Loucy (cell line): ENCODE data around the gene GNA12.

ENCODE experiments used
- H2AFZ ChIP-seq: fragments of 200-600 bp; sonication (generic); 2 replicates; pipeline ENCODE4 v1.6.0; 2016; ENCODE audit warnings: antibody characterized with exemption, mild to moderate bottlenecking, low read length, moderate library complexity
- H3F3A ChIP-seq: fragments of 200-600 bp; 2 replicates; pipeline ENCODE4 v1.6.0; 2016; ENCODE audit warnings: antibody characterized with exemption, low read depth, mild to moderate bottlenecking
- H3K27me3 ChIP-seq: fragments of 200-600 bp; sonication (generic); 2 replicates; pipeline ENCODE4 v1.6.1; 2014; ENCODE audit warnings: low read length, mild to moderate bottlenecking; ENCODE audit not compliant: insufficient read depth, poor library complexity, severe bottlenecking
- H3K36me3 ChIP-seq: fragments of 200-600 bp; sonication (generic); 2 replicates; pipeline ENCODE4 v1.6.1; 2016; ENCODE audit warnings: low read length; ENCODE audit not compliant: insufficient read depth
- H3K4me1 ChIP-seq: fragments of 200-600 bp; sonication (generic); 2 replicates; pipeline ENCODE4 v1.5.1; 2014; ENCODE audit warnings: low read length, mild to moderate bottlenecking; ENCODE audit not compliant: insufficient read depth, poor library complexity, severe bottlenecking
- H3K4me2 ChIP-seq: fragments of 200-600 bp; sonication (generic); 2 replicates; pipeline ENCODE4 v1.6.0; 2014; ENCODE audit warnings: antibody characterized with exemption, low read length, low read depth, mild to moderate bottlenecking; ENCODE audit not compliant: poor library complexity, severe bottlenecking
- H3K4me3 ChIP-seq: fragments of 200-600 bp; sonication (generic); 2 replicates; pipeline ENCODE4 v1.5.1; 2014; ENCODE audit warnings: low read length, mild to moderate bottlenecking, mixed read lengths; ENCODE audit not compliant: poor library complexity, severe bottlenecking
- H3K79me2 ChIP-seq: fragments of 200-600 bp; sonication (generic); 2 replicates; pipeline ENCODE4 v1.6.1; 2014; ENCODE audit warnings: low read length; ENCODE audit not compliant: insufficient read depth
- H3K9ac ChIP-seq: fragments of 200-600 bp; sonication (generic); 2 replicates; pipeline ENCODE4 v1.6.0; 2014; ENCODE audit warnings: mild to moderate bottlenecking, low read depth, low read length, moderate library complexity; ENCODE audit not compliant: poor library complexity, severe bottlenecking
- H3K9me2 ChIP-seq: fragments of 200-600 bp; sonication (generic); replicated peaks from 2 replicates; pipeline ENCODE4 v1.6.1; 2016; ENCODE audit warnings: low read depth, low read length, mixed read lengths
- H3K9me3 ChIP-seq: fragments of 200-600 bp; sonication (generic); 2 replicates; pipeline ENCODE4 v1.6.1; 2014; ENCODE audit warnings: mild to moderate bottlenecking, antibody characterized with exemption, low read length, low read depth; ENCODE audit not compliant: insufficient read depth
- H4K20me1 ChIP-seq: fragments of 200-600 bp; sonication (generic); 2 replicates; pipeline ENCODE4 v1.6.0; 2014; ENCODE audit warnings: antibody characterized with exemption, low read length, mild to moderate bottlenecking; ENCODE audit not compliant: insufficient read depth, poor library complexity, severe bottlenecking
- EZH2phosphoT487 ChIP-seq: fragments of 200-600 bp; IDR thresholded peaks from 2 replicates; pipeline ENCODE4 v1.6.1; 2018; ENCODE audit warnings: antibody characterized with exemption, mild to moderate bottlenecking, moderate library complexity, borderline replicate concordance
- TF ChIP-seq, protein P1 (sequence below): fragments of 200-600 bp; sonication (generic); conservative IDR thresholded peaks from 2 replicates; pipeline ENCODE4 v1.5.1; 2014; ENCODE audit warnings: mild to moderate bottlenecking, antibody characterized with exemption, low read length

GNA12 gene

DNA sequence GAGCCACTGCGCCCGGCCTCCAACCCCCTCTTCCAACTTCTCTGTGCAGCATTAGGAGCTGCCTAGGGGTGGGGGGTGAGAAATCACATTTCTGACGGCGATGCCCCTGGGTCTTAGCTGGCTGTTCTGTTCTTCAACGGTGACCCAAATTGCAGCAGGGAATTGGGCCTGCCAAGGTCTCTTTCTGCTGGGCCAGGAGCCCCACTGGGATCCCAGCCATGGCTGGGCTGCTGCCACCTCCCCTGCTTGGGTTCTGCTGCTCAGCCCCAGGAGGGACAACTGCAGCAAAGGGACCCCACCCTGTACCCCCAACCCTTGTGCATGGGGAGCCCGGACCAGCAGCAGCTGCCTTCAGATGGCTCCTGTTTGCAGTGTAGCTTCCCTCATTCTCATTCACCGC lies 43.7 kb upstream of the GNA12 start:
- no peaks in the 10 kb centered on the region for H3K9me2 ChIP-seq
- no peak overlapping the region for H3K9ac ChIP-seq
- TF ChIP-seq, protein P1, sequence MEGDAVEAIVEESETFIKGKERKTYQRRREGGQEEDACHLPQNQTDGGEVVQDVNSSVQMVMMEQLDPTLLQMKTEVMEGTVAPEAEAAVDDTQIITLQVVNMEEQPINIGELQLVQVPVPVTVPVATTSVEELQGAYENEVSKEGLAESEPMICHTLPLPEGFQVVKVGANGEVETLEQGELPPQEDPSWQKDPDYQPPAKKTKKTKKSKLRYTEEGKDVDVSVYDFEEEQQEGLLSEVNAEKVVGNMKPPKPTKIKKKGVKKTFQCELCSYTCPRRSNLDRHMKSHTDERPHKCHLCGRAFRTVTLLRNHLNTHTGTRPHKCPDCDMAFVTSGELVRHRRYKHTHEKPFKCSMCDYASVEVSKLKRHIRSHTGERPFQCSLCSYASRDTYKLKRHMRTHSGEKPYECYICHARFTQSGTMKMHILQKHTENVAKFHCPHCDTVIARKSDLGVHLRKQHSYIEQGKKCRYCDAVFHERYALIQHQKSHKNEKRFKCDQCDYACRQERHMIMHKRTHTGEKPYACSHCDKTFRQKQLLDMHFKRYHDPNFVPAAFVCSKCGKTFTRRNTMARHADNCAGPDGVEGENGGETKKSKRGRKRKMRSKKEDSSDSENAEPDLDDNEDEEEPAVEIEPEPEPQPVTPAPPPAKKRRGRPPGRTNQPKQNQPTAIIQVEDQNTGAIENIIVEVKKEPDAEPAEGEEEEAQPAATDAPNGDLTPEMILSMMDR = no peak
- TF ChIP-seq EZH2phosphoT487 = no peak
- H3K4me1 ChIP-seq = peaks cover 3% of the 10 kb centered on the region
- no peaks in the 10 kb centered on the region for H4K20me1 ChIP-seq
- no peaks in the 10 kb centered on the region for H3K79me2 ChIP-seq
- H3K36me3 ChIP-seq = no peaks in the 10 kb centered on the region
- H2AFZ ChIP-seq = no peak overlapping the region
- H3K9me3 ChIP-seq = no peaks in the 10 kb centered on the region
- H3K27me3 ChIP-seq = no peaks in the 10 kb centered on the region
- no peaks in the 10 kb centered on the region for H3F3A ChIP-seq
- H3K4me3 ChIP-seq = no peak overlapping the region
- H3K4me2 ChIP-seq = no peak overlapping the region

DNA sequence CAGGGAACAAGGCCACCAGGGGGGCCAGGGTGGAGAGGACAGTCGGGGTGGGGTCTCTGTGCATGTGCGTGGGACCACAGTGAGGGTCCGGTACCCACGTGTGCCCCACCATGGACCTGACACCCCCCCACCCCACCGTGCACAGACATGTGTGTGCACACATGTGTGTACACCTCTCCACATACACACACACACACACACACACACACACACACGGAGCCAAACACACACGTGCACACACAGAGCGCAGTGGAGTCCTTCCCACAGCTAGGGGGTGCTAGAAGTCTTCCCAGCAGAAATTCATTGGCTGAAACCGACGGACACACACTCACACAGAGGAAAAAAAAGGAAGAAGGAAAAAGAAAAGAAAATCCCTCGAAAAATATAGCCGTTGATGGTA lies 42.8 kb upstream of the GNA12 start:
- Histone ChIP-seq H3K79me2 (no peaks in the 10 kb centered on the region), H3K4me3 (no peak overlapping the region), H3K36me3 (no peaks in the 10 kb centered on the region), H3F3A (no peaks in the 10 kb centered on the region), H3K27me3 (no peaks in the 10 kb centered on the region), H3K4me2 (no peak overlapping the region), H3K9me3 (no peaks in the 10 kb centered on the region), H3K9ac (no peak overlapping the region), H3K9me2 (no peaks in the 10 kb centered on the region), H2AFZ (no peak overlapping the region; the same call in 1 of the 2 replicates), H4K20me1 (no peaks in the 10 kb centered on the region), H3K4me1 (peaks cover 8% of the 10 kb centered on the region)
- TF ChIP-seq, protein P1 = peak; percentile 98
- TF ChIP-seq EZH2phosphoT487 = no peak

DNA sequence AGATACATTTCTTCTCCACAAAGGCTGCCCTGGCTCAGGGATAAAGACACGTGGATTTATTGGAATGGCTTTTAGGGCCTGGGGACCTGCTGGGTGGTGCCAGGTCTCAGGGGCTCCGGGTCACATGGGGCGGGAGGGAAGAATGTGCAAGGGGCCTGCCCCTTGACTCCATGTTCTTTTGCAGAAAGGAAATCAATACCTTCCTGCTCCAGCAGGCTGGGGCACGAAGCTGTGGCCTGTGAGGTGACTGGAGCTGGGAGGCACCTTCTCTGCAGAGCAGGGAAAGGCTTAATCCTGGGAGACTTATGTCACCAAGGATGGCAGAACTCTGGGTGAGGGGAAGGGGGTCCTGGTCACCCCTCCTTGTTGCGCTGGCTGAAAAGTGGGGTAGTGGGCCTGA lies 42.3 kb upstream of the GNA12 start:
- Histone ChIP-seq H2AFZ (no peak overlapping the region; the same call in 1 of the 2 replicates), H3K9me3 (no peaks in the 10 kb centered on the region), H3K36me3 (no peaks in the 10 kb centered on the region), H3K4me2 (no peak overlapping the region), H3K79me2 (no peaks in the 10 kb centered on the region), H4K20me1 (no peaks in the 10 kb centered on the region), H3K4me3 (no peak overlapping the region), H3K27me3 (no peaks in the 10 kb centered on the region), H3F3A (no peaks in the 10 kb centered on the region), H3K9ac (no peak overlapping the region), H3K9me2 (no peaks in the 10 kb centered on the region), H3K4me1 (peaks cover 9% of the 10 kb centered on the region)
- TF ChIP-seq EZH2phosphoT487 = no peak
- TF ChIP-seq, protein P1 = no peak
